ENCODE measurements around the gene GPRIN1. TPM values are rescaled to one million over a fixed set of nuclear protein-coding genes. Genes with fewer than 3 reads are reported as not detected.

Gene GPRIN1
- total RNA-seq, 4 donors from 2014 or later = 0.83 to 1.9 (median 1.2) TPM

- Histone ChIP-seq H3K4me1 (no peaks in the 10 kb centered on the region), H3K9me3 (no peaks in the 10 kb centered on the region), H3K4me3 (no peak overlapping the region), H3K27me3 (no peaks in the 10 kb centered on the region), H3K36me3 (peaks cover 0 to 16% (median 0%) of the 10 kb centered on the region in 3 donors), H3K27ac (no peak overlapping the region)
- TF ChIP-seq CTCF (IDR thresholded peaks at IDR 0.05) (no peak), POLR2A (IDR thresholded peaks at IDR 0.05) (no peak)
- no peak for DNase-seq
These were observed 39.9 kb downstream of the GPRIN1 start for GRCh38 chr5:176570044-176570443.

DNA sequence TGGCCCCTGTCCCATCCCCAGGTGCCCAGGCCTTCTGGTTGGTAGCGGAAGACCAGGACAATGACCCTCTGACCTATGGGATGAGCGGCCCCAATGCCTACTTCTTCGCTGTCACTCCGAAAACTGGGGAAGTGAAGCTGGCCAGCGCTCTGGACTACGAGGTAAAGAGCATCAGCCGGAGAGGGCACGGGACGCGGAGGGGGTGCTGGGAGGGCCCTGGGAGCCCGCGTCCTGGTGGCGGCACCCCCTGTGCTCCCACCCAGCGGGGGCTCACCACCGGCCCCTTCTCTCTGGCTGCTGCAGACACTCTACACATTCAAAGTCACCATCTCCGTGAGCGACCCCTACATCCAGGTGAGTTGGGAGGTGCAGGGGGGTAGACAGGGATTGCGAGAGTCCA, 41.3 kb downstream of the GPRIN1 start:
- H3K4me3 ChIP-seq = no peak overlapping the region
- no peak for TF ChIP-seq POLR2A (IDR thresholded peaks at IDR 0.05)
- TF ChIP-seq CTCF (IDR thresholded peaks at IDR 0.05) = no peak
- no peaks in the 10 kb centered on the region for H3K4me1 ChIP-seq
- no peaks in the 10 kb centered on the region for H3K27me3 ChIP-seq
- no peaks in the 10 kb centered on the region for H3K9me3 ChIP-seq
- DNase-seq = no peak
- peaks cover 0 to 21% (median 0%) of the 10 kb centered on the region in 3 donors for H3K36me3 ChIP-seq
- no peak overlapping the region for H3K27ac ChIP-seq

- TF ChIP-seq POLR2A (IDR thresholded peaks at IDR 0.05) (no peak), CTCF (IDR thresholded peaks at IDR 0.05) (no peak)
- no peak for DNase-seq
- H3K27me3 ChIP-seq = no peaks in the 10 kb centered on the region
These were observed 44.1 kb downstream of the GPRIN1 start for GRCh38 chr5:176565760-176566288.

GRCh38 chr5:176564002-176564401, 46.0 kb downstream of the GPRIN1 start:
- Histone ChIP-seq H3K4me1 (peaks cover 0 to 3% (median 0%) of the 10 kb centered on the region in 4 donors), H3K4me3 (no peak overlapping the region), H3K27ac (no peak overlapping the region), H3K9me3 (no peaks in the 10 kb centered on the region), H3K36me3 (peaks cover 0 to 15% (median 0%) of the 10 kb centered on the region in 3 donors), H3K27me3 (no peaks in the 10 kb centered on the region)
- TF ChIP-seq CTCF (IDR thresholded peaks at IDR 0.05) = no peak
- TF ChIP-seq POLR2A (IDR thresholded peaks at IDR 0.05) = no peak
- no peak for DNase-seq

More at GRCh38 chr5:176565760-176566288, 44.1 kb downstream of the GPRIN1 start:
- H3K9me3 ChIP-seq = no peaks in the 10 kb centered on the region
- no peak overlapping the region for H3K27ac ChIP-seq
- peaks cover 0 to 21% (median 0%) of the 10 kb centered on the region in 3 donors for H3K36me3 ChIP-seq
- H3K4me3 ChIP-seq = no peak overlapping the region
- H3K4me1 ChIP-seq = no peaks in the 10 kb centered on the region

GRCh38 chr5:176562189-176562588, 47.8 kb downstream of the GPRIN1 start:
- no peak overlapping the region for H3K27ac ChIP-seq
- peaks cover 0 to 5% (median 0%) of the 10 kb centered on the region in 3 donors for H3K36me3 ChIP-seq
- TF ChIP-seq CTCF (IDR thresholded peaks at IDR 0.05) (no peak), POLR2A (IDR thresholded peaks at IDR 0.05) (no peak)
- H3K9me3 ChIP-seq = no peaks in the 10 kb centered on the region
- no peaks in the 10 kb centered on the region for H3K27me3 ChIP-seq
- no peak overlapping the region for H3K4me3 ChIP-seq
- no peak for DNase-seq
- H3K4me1 ChIP-seq = peaks cover 0 to 3% (median 0%) of the 10 kb centered on the region in 4 donors

All from Peyer's patch (tissue), 4 donors.